GM12878 (cell line): ENCODE results near the gene PSMC3IP. TPM values are rescaled to one million over a fixed set of nuclear protein-coding genes. Genes with fewer than 3 reads are reported as not detected.

Source experiments
- ATF7 ChIP-seq: fragments of 450-650 bp; IDR thresholded peaks from 2 replicates; pipeline ENCODE4 v1.6.1; 2016; ENCODE audit warnings: low read depth, mild to moderate bottlenecking
- CREB1 ChIP-seq: IDR thresholded peaks from 2 replicates; pipeline ENCODE4 v1.6.1; 2012; ENCODE audit warnings: low read depth, mild to moderate bottlenecking, inconsistent platforms
- CREM ChIP-seq: IDR thresholded peaks from 2 replicates; pipeline ENCODE4 v1.6.1; 2014; ENCODE audit warnings: antibody characterized with exemption, low read depth
- EP300 ChIP-seq, 2 experiments: fragments of 150-350 bp in 1 of 2; IDR thresholded peaks; 2 replicates each; pipeline ENCODE4 v1.6.1; 2011 to 2012; ENCODE audit warnings: low read depth in 2 of 2, low read length in 2 of 2, borderline replicate concordance in 1 of 2, improper control_type of control experiment in 1 of 2, inconsistent platforms in 1 of 2; ENCODE audit not compliant: control insufficient read depth in 1 of 2
- ETV6 ChIP-seq, 2 experiments: fragments of 450-650 bp in 1 of 2; IDR thresholded peaks in 1 of 2; conservative IDR thresholded peaks in 1 of 2; 2 replicates each; pipeline ENCODE4 v1.6.1; 2014; ENCODE audit warnings: antibody characterized with exemption in 1 of 2, borderline replicate concordance in 1 of 2, low read depth in 1 of 2, mild to moderate bottlenecking in 1 of 2, moderate library complexity in 1 of 2
- FOXK2 ChIP-seq: fragments of 450-650 bp; IDR thresholded peaks from 2 replicates; pipeline ENCODE4 v1.6.1; 2017; ENCODE audit warnings: mild to moderate bottlenecking, moderate library complexity
- FOXM1 ChIP-seq: IDR thresholded peaks from 2 replicates; pipeline ENCODE4 v1.6.1; 2012; ENCODE audit warnings: low read depth, mild to moderate bottlenecking, inconsistent platforms, low read length, moderate library complexity
- GATAD2B ChIP-seq: fragments of 450-650 bp; conservative IDR thresholded peaks from 2 replicates; pipeline ENCODE4 v1.6.1; 2017; ENCODE audit warnings: low read depth, mild to moderate bottlenecking, moderate library complexity
- HDAC6 ChIP-seq: fragments of 200-600 bp; sonication (generic); IDR thresholded peaks from one replicate; pipeline ENCODE4 v1.8.0; 2017; ENCODE audit warnings: antibody characterized with exemption; ENCODE audit not compliant: unreplicated experiment
- HDGF ChIP-seq: fragments of 450-650 bp; IDR thresholded peaks from 2 replicates; pipeline ENCODE4 v1.6.1; 2016; ENCODE audit warnings: antibody characterized with exemption
- MXI1 ChIP-seq: fragments of 150-350 bp; IDR thresholded peaks from 2 replicates; pipeline ENCODE4 v1.6.1; 2011; ENCODE audit warnings: low read depth, mild to moderate bottlenecking, inconsistent platforms, low read length, improper control_type of control experiment
- NFIC ChIP-seq: IDR thresholded peaks from 2 replicates; pipeline ENCODE4 v1.6.1; 2012; ENCODE audit warnings: low read depth, mild to moderate bottlenecking, inconsistent platforms, low read length, moderate library complexity
- NKRF ChIP-seq: fragments of 450-650 bp; conservative IDR thresholded peaks from 2 replicates; pipeline ENCODE4 v1.6.1; 2017; ENCODE audit warnings: mild to moderate bottlenecking, moderate library complexity
- PRDM15 ChIP-seq: fragments of 450-650 bp; formaldehyde crosslinking; IDR thresholded peaks from 2 replicates; pipeline ENCODE4 v1.4.0; 2020; ENCODE audit warnings: mild to moderate bottlenecking, moderate library complexity
- RAD51 ChIP-seq: fragments of 450-650 bp; IDR thresholded peaks from 2 replicates; pipeline ENCODE4 v1.6.1; 2016; ENCODE audit warnings: moderate library complexity, mild to moderate bottlenecking, inconsistent platforms
- SIX5 ChIP-seq: IDR thresholded peaks from 2 replicates; pipeline ENCODE4 v1.6.1; 2011; ENCODE audit warnings: mild to moderate bottlenecking, low read depth, low read length, moderate library complexity; ENCODE audit not compliant: severe bottlenecking
- SREBF2 ChIP-seq: IDR thresholded peaks from 2 replicates; pipeline ENCODE4 v1.6.1; 2012; ENCODE audit warnings: mild to moderate bottlenecking, low read length
- TBL1XR1 ChIP-seq: IDR thresholded peaks from 2 replicates; pipeline ENCODE4 v1.6.1; 2012; ENCODE audit warnings: low read depth, low read length, improper control_type of control experiment
- TCF7 ChIP-seq: IDR thresholded peaks from 2 replicates; pipeline ENCODE4 v1.6.1; 2014; ENCODE audit warnings: antibody characterized with exemption, borderline replicate concordance
- USF1 ChIP-seq: IDR thresholded peaks from 2 replicates; pipeline ENCODE4 v1.6.1; 2011; ENCODE audit warnings: borderline replicate concordance, low read depth, mild to moderate bottlenecking, moderate library complexity, mixed read lengths, low read length; ENCODE audit not compliant: insufficient read depth; ENCODE audit errors: extremely low read length
- ZBTB40 ChIP-seq: fragments of 450-650 bp; IDR thresholded peaks from 2 replicates; pipeline ENCODE4 v1.6.1; 2016; ENCODE audit warnings: mild to moderate bottlenecking, moderate library complexity, borderline replicate concordance
- polyA plus RNA-seq, 11 experiments: library from polyadenylated mRNA; depleted of rRNA in 4 of 11; unstranded in 6 of 11; stranded (reverse) in 5 of 11; fragments of >200 nt; fragmentation: Nextera tagmentation in 4 of 11; fragmentation: Illumina TruSeq in 1 of 11; extraction: Ambion mirVana in 4 of 11; extraction: Trizol in 1 of 11; gene quantifications; 1 replicate in 1 of 11; 2 replicates in 10 of 11; pipeline versions ENCODE4 v1.2.1 to v1.2.3, GENCODE V29; 2011 to 2016; ENCODE audit warnings: inconsistent platforms in 2 of 11, missing spikeins in 2 of 11, low read depth in 1 of 11
- total RNA-seq, 4 experiments: library from RNA; depleted of rRNA in 3 of 4; stranded (reverse); fragments of >200 nt in 3 of 4; fragmentation: Illumina TruSeq in 1 of 4; extraction: Trizol in 1 of 4; gene quantifications; 2 replicates each; pipeline versions ENCODE4 v1.2.1 to v1.2.3, GENCODE V29; 2013 to 2021

PSMC3IP gene
- total and polyA plus RNA-seq, 10 of the 15 experiments (the other 5 are each of a cell fraction or from before 2014, with no cell fraction given): 6.8 to 34.5 (median 17.7) TPM

GRCh38 chr17:42536048-42536371 is 41.5 kb downstream of the PSMC3IP start, which contains the start of gene NAGLU (continued):
- TF ChIP-seq NFIC (no peak), SIX5 (no peak), CREM (peak; percentile 41; the same call in 1 of the 2 replicates), MXI1 (no peak), ZBTB40 (no peak), HDAC6 (no peak), NKRF (no peak), ATF7 (no peak), FOXK2 (no peak), CREB1 (0 out of 2 replicates have a peak, but pooled peaks have one; percentile 25), GATAD2B (no peak; the same call in none of the 2 replicates), EP300 (IDR thresholded peaks at IDR 0.05; ENCODE audit: borderline replicate concordance in 1 of 2, control insufficient read depth in 1 of 2, low read depth in 2 of 2, low read length in 2 of 2) (0 out of 4 replicates have a peak, but pooled peaks of 1 of the 2 experiments have one; percentile 59), TBL1XR1 (no peak), RAD51 (peak; percentile 90), USF1 (peak; percentile 97), TCF7 (no peak), ETV6 (conservative IDR thresholded peaks at IDR 0.05 in 1 of 2, IDR thresholded peaks at IDR 0.05 in 1 of 2; ENCODE audit: borderline replicate concordance in 1 of 2, low read depth in 1 of 2) (no peak), HDGF (no peak), SREBF2 (no peak), PRDM15 (CRISPR knock-in tag) (no peak), FOXM1 (no peak)
